GM23338 (cell line): ENCODE measurements around the gene GFOD1. TPM values are rescaled to one million over a fixed set of nuclear protein-coding genes. Genes with fewer than 3 reads are reported as not detected.

Experiments
- ATAC-seq: fragments of 200-7000 bp; cut with Tn5 transposase; 3 replicates; pipeline ENCODE4 v1.9.1; 2020
- DNase-seq: peaks from one replicate; pipeline ENCODE4 v3.0.0-alpha.2; 2015; ENCODE audit warnings: low spot score
- H2AFZ ChIP-seq: fragments of 200-600 bp; sonication (generic); 2 replicates; pipeline ENCODE4 v1.8.0; 2016; ENCODE audit warnings: antibody characterized with exemption, mild to moderate bottlenecking, moderate library complexity
- H3F3A ChIP-seq: fragments of 200-600 bp; sonication (generic); replicated peaks from 2 replicates; pipeline ENCODE4 v1.8.0; 2017; ENCODE audit warnings: antibody characterized with exemption, mixed run types, low read depth
- H3K27ac ChIP-seq: fragments of 200-600 bp; sonication (generic); 2 replicates; pipeline ENCODE4 v1.6.1; 2016; ENCODE audit warnings: low read depth
- H3K27me3 ChIP-seq: fragments of 200-600 bp; sonication (generic); 2 replicates; pipeline ENCODE4 v1.8.0; 2016; ENCODE audit warnings: mild to moderate bottlenecking, mixed run types, moderate library complexity; ENCODE audit not compliant: insufficient read depth
- H3K36me3 ChIP-seq: fragments of 200-600 bp; sonication (generic); 2 replicates; pipeline ENCODE4 v1.8.0; 2016; ENCODE audit warnings: mild to moderate bottlenecking; ENCODE audit not compliant: insufficient read depth
- H3K4me1 ChIP-seq: fragments of 200-600 bp; sonication (generic); 2 replicates; pipeline ENCODE4 v1.8.0; 2016; ENCODE audit warnings: mild to moderate bottlenecking, moderate library complexity; ENCODE audit not compliant: insufficient read depth
- H3K4me2 ChIP-seq: fragments of 200-600 bp; sonication (generic); 2 replicates; pipeline ENCODE4 v1.7.1; 2017; ENCODE audit warnings: mixed run types
- H3K4me3 ChIP-seq: fragments of 200-600 bp; sonication (generic); 2 replicates; pipeline ENCODE4 v1.6.1; 2016; ENCODE audit warnings: mixed run types
- H3K79me2 ChIP-seq: fragments of 200-600 bp; sonication (generic); replicated peaks from 2 replicates; pipeline ENCODE4 v1.8.0; 2017; ENCODE audit warnings: mild to moderate bottlenecking; ENCODE audit not compliant: insufficient read depth
- H3K9me2 ChIP-seq: fragments of 200-600 bp; sonication (generic); 2 replicates; pipeline ENCODE4 v1.8.0; 2017; ENCODE audit not compliant: insufficient read depth
- H4K20me1 ChIP-seq: fragments of 200-600 bp; sonication (generic); replicated peaks from 2 replicates; pipeline ENCODE4 v1.8.0; 2017; ENCODE audit warnings: mild to moderate bottlenecking; ENCODE audit not compliant: insufficient read depth
- H3K27ac Mint-ChIP-seq: 2 replicates; pipeline ENCODE4 v1.8.0; 2020; ENCODE audit warnings: inconsistent platforms, mild to moderate bottlenecking, moderate library complexity, mixed read lengths
- H3K27me3 Mint-ChIP-seq: 3 replicates; pipeline ENCODE4 v1.8.0; 2022; ENCODE audit warnings: low read depth, mild to moderate bottlenecking, moderate library complexity, mixed read lengths, inconsistent platforms; ENCODE audit not compliant: insufficient read depth, poor library complexity
- H3K36me3 Mint-ChIP-seq: 3 replicates; pipeline ENCODE4 v1.8.0; 2021; ENCODE audit warnings: low read depth, mild to moderate bottlenecking, inconsistent platforms, moderate library complexity, mixed read lengths
- H3K4me1 Mint-ChIP-seq: 3 replicates; pipeline ENCODE4 v1.8.0; 2020; ENCODE audit warnings: mild to moderate bottlenecking, inconsistent platforms, mixed read lengths
- H3K4me3 Mint-ChIP-seq: 3 replicates; pipeline ENCODE4 v1.8.0; 2021; ENCODE audit warnings: moderate library complexity, mild to moderate bottlenecking, inconsistent platforms, mixed read lengths
- H3K9me3 Mint-ChIP-seq: 3 replicates; pipeline ENCODE4 v1.8.0; 2020; ENCODE audit warnings: moderate library complexity, mild to moderate bottlenecking, inconsistent platforms, mixed read lengths
- CREB1 ChIP-seq: fragments of 250-450 bp; sonication (Bioruptor Pico); IDR thresholded peaks from 2 replicates; pipeline ENCODE4 v1.5.0; 2020; ENCODE audit warnings: low read depth, mild to moderate bottlenecking, moderate library complexity
- CTCF ChIP-seq, 2 experiments: fragments of 200-600 bp in 1 of 2; sonication (generic) in 1 of 2; conservative IDR thresholded peaks; 2 replicates each; pipeline versions ENCODE4 v1.5.1 to v1.6.1; 2016 to 2017; ENCODE audit warnings: antibody characterized with exemption in 2 of 2, low read depth in 2 of 2, mild to moderate bottlenecking in 2 of 2, moderate library complexity in 1 of 2
- EZH2 ChIP-seq: fragments of 200-600 bp; sonication (generic); IDR thresholded peaks from one replicate; pipeline ENCODE4 v1.8.0; 2017; ENCODE audit warnings: antibody characterized with exemption, mild to moderate bottlenecking, low read depth; ENCODE audit not compliant: unreplicated experiment
- EZH2phosphoT487 ChIP-seq: fragments of 200-600 bp; sonication (generic); IDR thresholded peaks from one replicate; pipeline ENCODE4 v1.8.1; 2018; ENCODE audit warnings: antibody characterized with exemption; ENCODE audit not compliant: unreplicated experiment
- JUNB ChIP-seq: IDR thresholded peaks from one replicate; pipeline ENCODE4 v1.6.1; 2016; ENCODE audit warnings: antibody characterized with exemption; ENCODE audit not compliant: unreplicated experiment
- NANOG ChIP-seq: IDR thresholded peaks from 2 replicates; pipeline ENCODE4 v1.6.1; 2016; ENCODE audit warnings: antibody characterized with exemption, borderline replicate concordance
- POLR2AphosphoS5 ChIP-seq: IDR thresholded peaks from 2 replicates; pipeline ENCODE4 v1.6.1; 2016; ENCODE audit warnings: antibody characterized with exemption, low read depth
- STAT1 ChIP-seq: IDR thresholded peaks from one replicate; pipeline ENCODE4 v1.6.1; 2016; ENCODE audit warnings: antibody characterized with exemption; ENCODE audit not compliant: unreplicated experiment
- ZNF114 ChIP-seq: fragments of 250-450 bp; sonication (Bioruptor Pico); IDR thresholded peaks from 2 replicates; pipeline ENCODE4 v1.5.0; 2020; ENCODE audit warnings: mild to moderate bottlenecking, moderate library complexity
- ZNF331 ChIP-seq: fragments of 250-450 bp; sonication (Bioruptor Pico); IDR thresholded peaks from 2 replicates; pipeline ENCODE4 v1.5.0; 2020; ENCODE audit warnings: low read depth, mild to moderate bottlenecking, moderate library complexity
- polyA plus RNA-seq: library from polyadenylated mRNA; unstranded; fragments of >200 nt; fragmentation: Nextera tagmentation; extraction: Ambion mirVana; gene quantifications from 2 replicates; pipeline ENCODE4 v1.2.1, GENCODE V29; 2016
- total RNA-seq: library from RNA; depleted of rRNA; stranded (reverse); fragments of >200 nt; shearing (Covaris generic); gene quantifications from 2 replicates; pipeline ENCODE4 v1.2.3, GENCODE V29; 2014
- TF ChIP-seq, protein P1 (sequence below): IDR thresholded peaks from one replicate; pipeline ENCODE4 v1.6.1; 2018; ENCODE audit warnings: antibody characterized with exemption; ENCODE audit not compliant: unreplicated experiment
- TF ChIP-seq, protein P2 (sequence below): fragments of 250-450 bp; sonication (Bioruptor Pico); IDR thresholded peaks from 2 replicates; pipeline ENCODE4 v1.5.0; 2020; ENCODE audit warnings: mild to moderate bottlenecking, moderate library complexity
- TF ChIP-seq, protein P3 (sequence below): IDR thresholded peaks from 2 replicates; pipeline ENCODE4 v1.6.1; 2016; ENCODE audit warnings: antibody characterized with exemption

Gene GFOD1
- total and polyA plus RNA-seq, 2 experiments from 2014 or later, result 4.9 to 12.8 TPM

DNA sequence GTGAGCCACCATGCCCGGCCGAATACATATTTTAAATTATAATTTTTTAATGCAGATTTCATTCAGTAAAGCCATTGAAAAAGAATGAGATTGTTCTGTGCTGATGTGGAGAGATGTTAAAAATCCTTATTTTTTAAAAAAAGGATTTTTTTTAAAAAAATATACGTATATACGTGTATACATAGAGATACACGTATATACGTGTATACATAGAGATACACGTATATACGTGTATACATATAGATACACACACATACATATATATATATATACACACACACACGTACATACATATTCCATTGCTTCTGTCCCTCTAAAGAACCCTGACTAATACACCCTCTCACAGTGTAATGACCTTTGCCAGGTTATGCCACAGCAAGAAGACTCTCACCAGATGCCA lies 135.2 kb downstream of the GFOD1 start:
- Mint-ChIP-seq H3K4me3 (no peak overlapping the region), H3K4me1 (peaks cover 35% of the 10 kb centered on the region), H3K9me3 (no peaks in the 10 kb centered on the region; the same call in 2 of the 3 replicates), H3K27me3 (peaks cover 12% of the 10 kb centered on the region), H3K36me3 (no peaks in the 10 kb centered on the region), H3K27ac (no peak overlapping the region; the same call in 1 of the 2 replicates)
- no peak overlapping the region for H3K4me3 ChIP-seq
- ATAC-seq (no peak), DNase-seq (no peak)
- no peak overlapping the region for H2AFZ ChIP-seq
- no peak overlapping the region for H3K4me2 ChIP-seq
- TF ChIP-seq, protein P1, sequence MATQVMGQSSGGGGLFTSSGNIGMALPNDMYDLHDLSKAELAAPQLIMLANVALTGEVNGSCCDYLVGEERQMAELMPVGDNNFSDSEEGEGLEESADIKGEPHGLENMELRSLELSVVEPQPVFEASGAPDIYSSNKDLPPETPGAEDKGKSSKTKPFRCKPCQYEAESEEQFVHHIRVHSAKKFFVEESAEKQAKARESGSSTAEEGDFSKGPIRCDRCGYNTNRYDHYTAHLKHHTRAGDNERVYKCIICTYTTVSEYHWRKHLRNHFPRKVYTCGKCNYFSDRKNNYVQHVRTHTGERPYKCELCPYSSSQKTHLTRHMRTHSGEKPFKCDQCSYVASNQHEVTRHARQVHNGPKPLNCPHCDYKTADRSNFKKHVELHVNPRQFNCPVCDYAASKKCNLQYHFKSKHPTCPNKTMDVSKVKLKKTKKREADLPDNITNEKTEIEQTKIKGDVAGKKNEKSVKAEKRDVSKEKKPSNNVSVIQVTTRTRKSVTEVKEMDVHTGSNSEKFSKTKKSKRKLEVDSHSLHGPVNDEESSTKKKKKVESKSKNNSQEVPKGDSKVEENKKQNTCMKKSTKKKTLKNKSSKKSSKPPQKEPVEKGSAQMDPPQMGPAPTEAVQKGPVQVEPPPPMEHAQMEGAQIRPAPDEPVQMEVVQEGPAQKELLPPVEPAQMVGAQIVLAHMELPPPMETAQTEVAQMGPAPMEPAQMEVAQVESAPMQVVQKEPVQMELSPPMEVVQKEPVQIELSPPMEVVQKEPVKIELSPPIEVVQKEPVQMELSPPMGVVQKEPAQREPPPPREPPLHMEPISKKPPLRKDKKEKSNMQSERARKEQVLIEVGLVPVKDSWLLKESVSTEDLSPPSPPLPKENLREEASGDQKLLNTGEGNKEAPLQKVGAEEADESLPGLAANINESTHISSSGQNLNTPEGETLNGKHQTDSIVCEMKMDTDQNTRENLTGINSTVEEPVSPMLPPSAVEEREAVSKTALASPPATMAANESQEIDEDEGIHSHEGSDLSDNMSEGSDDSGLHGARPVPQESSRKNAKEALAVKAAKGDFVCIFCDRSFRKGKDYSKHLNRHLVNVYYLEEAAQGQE, result no peak
- TF ChIP-seq, protein P2, sequence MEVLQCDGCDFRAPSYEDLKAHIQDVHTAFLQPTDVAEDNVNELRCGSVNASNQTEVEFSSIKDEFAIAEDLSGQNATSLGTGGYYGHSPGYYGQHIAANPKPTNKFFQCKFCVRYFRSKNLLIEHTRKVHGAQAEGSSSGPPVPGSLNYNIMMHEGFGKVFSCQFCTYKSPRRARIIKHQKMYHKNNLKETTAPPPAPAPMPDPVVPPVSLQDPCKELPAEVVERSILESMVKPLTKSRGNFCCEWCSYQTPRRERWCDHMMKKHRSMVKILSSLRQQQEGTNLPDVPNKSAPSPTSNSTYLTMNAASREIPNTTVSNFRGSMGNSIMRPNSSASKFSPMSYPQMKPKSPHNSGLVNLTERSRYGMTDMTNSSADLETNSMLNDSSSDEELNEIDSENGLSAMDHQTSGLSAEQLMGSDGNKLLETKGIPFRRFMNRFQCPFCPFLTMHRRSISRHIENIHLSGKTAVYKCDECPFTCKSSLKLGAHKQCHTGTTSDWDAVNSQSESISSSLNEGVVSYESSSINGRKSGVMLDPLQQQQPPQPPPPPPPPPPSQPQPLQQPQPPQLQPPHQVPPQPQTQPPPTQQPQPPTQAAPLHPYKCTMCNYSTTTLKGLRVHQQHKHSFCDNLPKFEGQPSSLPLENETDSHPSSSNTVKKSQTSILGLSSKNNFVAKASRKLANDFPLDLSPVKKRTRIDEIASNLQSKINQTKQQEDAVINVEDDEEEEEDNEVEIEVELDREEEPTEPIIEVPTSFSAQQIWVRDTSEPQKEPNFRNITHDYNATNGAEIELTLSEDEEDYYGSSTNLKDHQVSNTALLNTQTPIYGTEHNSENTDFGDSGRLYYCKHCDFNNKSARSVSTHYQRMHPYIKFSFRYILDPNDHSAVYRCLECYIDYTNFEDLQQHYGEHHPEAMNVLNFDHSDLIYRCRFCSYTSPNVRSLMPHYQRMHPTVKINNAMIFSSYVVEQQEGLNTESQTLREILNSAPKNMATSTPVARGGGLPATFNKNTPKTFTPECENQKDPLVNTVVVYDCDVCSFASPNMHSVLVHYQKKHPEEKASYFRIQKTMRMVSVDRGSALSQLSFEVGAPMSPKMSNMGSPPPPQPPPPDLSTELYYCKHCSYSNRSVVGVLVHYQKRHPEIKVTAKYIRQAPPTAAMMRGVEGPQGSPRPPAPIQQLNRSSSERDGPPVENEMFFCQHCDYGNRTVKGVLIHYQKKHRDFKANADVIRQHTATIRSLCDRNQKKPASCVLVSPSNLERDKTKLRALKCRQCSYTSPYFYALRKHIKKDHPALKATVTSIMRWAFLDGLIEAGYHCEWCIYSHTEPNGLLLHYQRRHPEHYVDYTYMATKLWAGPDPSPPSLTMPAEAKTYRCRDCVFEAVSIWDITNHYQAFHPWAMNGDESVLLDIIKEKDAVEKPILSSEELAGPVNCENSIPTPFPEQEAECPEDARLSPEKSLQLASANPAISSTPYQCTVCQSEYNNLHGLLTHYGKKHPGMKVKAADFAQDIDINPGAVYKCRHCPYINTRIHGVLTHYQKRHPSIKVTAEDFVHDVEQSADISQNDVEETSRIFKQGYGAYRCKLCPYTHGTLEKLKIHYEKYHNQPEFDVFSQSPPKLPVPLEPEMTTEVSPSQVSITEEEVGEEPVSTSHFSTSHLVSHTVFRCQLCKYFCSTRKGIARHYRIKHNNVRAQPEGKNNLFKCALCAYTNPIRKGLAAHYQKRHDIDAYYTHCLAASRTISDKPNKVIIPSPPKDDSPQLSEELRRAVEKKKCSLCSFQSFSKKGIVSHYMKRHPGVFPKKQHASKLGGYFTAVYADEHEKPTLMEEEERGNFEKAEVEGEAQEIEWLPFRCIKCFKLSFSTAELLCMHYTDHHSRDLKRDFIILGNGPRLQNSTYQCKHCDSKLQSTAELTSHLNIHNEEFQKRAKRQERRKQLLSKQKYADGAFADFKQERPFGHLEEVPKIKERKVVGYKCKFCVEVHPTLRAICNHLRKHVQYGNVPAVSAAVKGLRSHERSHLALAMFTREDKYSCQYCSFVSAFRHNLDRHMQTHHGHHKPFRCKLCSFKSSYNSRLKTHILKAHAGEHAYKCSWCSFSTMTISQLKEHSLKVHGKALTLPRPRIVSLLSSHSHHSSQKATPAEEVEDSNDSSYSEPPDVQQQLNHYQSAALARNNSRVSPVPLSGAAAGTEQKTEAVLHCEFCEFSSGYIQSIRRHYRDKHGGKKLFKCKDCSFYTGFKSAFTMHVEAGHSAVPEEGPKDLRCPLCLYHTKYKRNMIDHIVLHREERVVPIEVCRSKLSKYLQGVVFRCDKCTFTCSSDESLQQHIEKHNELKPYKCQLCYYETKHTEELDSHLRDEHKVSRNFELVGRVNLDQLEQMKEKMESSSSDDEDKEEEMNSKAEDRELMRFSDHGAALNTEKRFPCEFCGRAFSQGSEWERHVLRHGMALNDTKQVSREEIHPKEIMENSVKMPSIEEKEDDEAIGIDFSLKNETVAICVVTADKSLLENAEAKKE, result no peak
- TF ChIP-seq JUNB (no peak), EZH2phosphoT487 (no peak), POLR2AphosphoS5 (no peak), CREB1 (CRISPR knock-in tag) (no peak), STAT1 (no peak), ZNF331 (CRISPR knock-in tag) (no peak), ZNF114 (CRISPR knock-in tag) (no peak), NANOG (no peak), CTCF (conservative IDR thresholded peaks at IDR 0.05; ENCODE audit: low read depth in 2 of 2) (no peak), EZH2 (no peak)
- TF ChIP-seq, protein P3, sequence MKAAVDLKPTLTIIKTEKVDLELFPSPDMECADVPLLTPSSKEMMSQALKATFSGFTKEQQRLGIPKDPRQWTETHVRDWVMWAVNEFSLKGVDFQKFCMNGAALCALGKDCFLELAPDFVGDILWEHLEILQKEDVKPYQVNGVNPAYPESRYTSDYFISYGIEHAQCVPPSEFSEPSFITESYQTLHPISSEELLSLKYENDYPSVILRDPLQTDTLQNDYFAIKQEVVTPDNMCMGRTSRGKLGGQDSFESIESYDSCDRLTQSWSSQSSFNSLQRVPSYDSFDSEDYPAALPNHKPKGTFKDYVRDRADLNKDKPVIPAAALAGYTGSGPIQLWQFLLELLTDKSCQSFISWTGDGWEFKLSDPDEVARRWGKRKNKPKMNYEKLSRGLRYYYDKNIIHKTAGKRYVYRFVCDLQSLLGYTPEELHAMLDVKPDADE, result no peak
- H3K36me3 ChIP-seq, result no peaks in the 10 kb centered on the region
- H3K27me3 ChIP-seq, result no peaks in the 10 kb centered on the region
- peaks cover 21% of the 10 kb centered on the region for H3K4me1 ChIP-seq
- H3K79me2 ChIP-seq, result no peaks in the 10 kb centered on the region
- H3K9me2 ChIP-seq, result no peaks in the 10 kb centered on the region; the same call in 1 of the 2 replicates
- H4K20me1 ChIP-seq, result no peaks in the 10 kb centered on the region
- no peak overlapping the region for H3K27ac ChIP-seq
- H3F3A ChIP-seq, result no peaks in the 10 kb centered on the region
